ENCODE results near the gene H2BW2. TPM values are rescaled to one million over a fixed set of nuclear protein-coding genes. Genes with fewer than 3 reads are reported as not detected.

H2BW2 gene
- total RNA-seq, 1 donor from 2014 or later, result not detected

Other genes starting within 250 kb of the H2BW2 start
- not detected for gene RAB9B, start 207.7 kb upstream of the H2BW2 start, total RNA-seq
- gene TMSB15B, start 77.3 kb upstream of the H2BW2 start, total RNA-seq, result 0.28 TPM
- not detected for gene H2BW1, start 26.2 kb upstream of the H2BW2 start, total RNA-seq
- 0.18 TPM for gene TMSB15C, start 36.3 kb downstream of the H2BW2 start, total RNA-seq
- gene ZCCHC18, start 72.6 kb downstream of the H2BW2 start, total RNA-seq, result not detected
- gene SLC25A53, start 117.1 kb downstream of the H2BW2 start, total RNA-seq, result 4.3 TPM
- 5.9 TPM for gene FAM199X, start 126.5 kb downstream of the H2BW2 start, total RNA-seq
- not detected for gene ESX1, start 215.0 kb downstream of the H2BW2 start, total RNA-seq

All from left lobe of liver (tissue), 1 donor.